Astrocyte of the spinal cord (primary cell): ENCODE measurements around the gene EEFSEC.

Source experiments
- DNase-seq: peaks from one replicate; pipeline ENCODE4 v3.0.0; 2011; ENCODE audit warnings: low read depth, low spot score
- H3K4me3 ChIP-seq: 2 replicates; pipeline ENCODE4 v1.5.1; 2011; ENCODE audit warnings: low read depth, mild to moderate bottlenecking, low read length, moderate library complexity
- in situ Hi-C: cut with HindIII; loops from 2 replicates; pipeline ENCODE4 v1.10.0; 2017; ENCODE audit warnings: low sequenced_read_pairs
- TF ChIP-seq, protein P1 (sequence below): IDR thresholded peaks from 2 replicates; pipeline ENCODE4 v1.5.1; 2012; ENCODE audit warnings: low read depth, mild to moderate bottlenecking, low read length, inconsistent platforms

The EEFSEC gene

GRCh38 chr3:128123156-128123537 is 30.1 kb upstream of the EEFSEC start:
- DNase-seq, result no peak
- H3K4me3 ChIP-seq, result peak overlapping the region; percentile 93
- TF ChIP-seq, protein P1, sequence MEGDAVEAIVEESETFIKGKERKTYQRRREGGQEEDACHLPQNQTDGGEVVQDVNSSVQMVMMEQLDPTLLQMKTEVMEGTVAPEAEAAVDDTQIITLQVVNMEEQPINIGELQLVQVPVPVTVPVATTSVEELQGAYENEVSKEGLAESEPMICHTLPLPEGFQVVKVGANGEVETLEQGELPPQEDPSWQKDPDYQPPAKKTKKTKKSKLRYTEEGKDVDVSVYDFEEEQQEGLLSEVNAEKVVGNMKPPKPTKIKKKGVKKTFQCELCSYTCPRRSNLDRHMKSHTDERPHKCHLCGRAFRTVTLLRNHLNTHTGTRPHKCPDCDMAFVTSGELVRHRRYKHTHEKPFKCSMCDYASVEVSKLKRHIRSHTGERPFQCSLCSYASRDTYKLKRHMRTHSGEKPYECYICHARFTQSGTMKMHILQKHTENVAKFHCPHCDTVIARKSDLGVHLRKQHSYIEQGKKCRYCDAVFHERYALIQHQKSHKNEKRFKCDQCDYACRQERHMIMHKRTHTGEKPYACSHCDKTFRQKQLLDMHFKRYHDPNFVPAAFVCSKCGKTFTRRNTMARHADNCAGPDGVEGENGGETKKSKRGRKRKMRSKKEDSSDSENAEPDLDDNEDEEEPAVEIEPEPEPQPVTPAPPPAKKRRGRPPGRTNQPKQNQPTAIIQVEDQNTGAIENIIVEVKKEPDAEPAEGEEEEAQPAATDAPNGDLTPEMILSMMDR, result no peak
- in situ Hi-C loops, result no loop called here

GRCh38 chr3:128123538-128124368 is 29.5 kb upstream of the EEFSEC start, which contains the start of gene RUVBL1:
TSS of gene RUVBL1 (minus strand) at chr3:128123812. CDS start at chr3:128123724, 88 bp downstream.
- peak within 1 kb of the TSS; percentile 93 for H3K4me3 ChIP-seq
- in situ Hi-C loops, result no loop called here
- TF ChIP-seq, protein P1, result no peak
- peak; percentile 98 for DNase-seq

GRCh38 chr3:128127236-128127635 is 26.0 kb upstream of the EEFSEC start:
- DNase-seq, result no peak
- in situ Hi-C loops, result no loop called here
- TF ChIP-seq, protein P1, result no peak
- no peak overlapping the region for H3K4me3 ChIP-seq

DNA sequence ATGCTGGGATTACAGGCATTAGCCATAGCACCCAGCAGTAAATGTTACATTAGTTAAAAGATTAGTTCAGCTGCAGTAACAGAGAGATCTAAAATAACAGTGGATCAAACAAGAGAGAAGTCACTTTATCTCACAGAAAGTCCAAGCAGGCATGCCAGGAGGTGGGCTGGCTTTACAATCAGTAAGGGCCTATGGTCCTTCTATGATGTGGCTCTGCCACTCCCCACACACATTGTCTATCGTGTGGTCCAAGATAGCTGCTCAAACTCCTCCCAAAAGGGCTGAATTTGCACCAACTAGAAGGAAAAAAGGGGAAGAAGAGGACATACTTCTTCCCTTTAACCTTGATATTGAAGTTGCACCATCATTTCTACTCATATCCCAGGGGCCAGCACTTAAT is 25.0 kb upstream of the EEFSEC start:
- H3K4me3 ChIP-seq, result no peak overlapping the region
- no peak for DNase-seq
- in situ Hi-C loops, result no loop called here
- TF ChIP-seq, protein P1, result no peak

DNA sequence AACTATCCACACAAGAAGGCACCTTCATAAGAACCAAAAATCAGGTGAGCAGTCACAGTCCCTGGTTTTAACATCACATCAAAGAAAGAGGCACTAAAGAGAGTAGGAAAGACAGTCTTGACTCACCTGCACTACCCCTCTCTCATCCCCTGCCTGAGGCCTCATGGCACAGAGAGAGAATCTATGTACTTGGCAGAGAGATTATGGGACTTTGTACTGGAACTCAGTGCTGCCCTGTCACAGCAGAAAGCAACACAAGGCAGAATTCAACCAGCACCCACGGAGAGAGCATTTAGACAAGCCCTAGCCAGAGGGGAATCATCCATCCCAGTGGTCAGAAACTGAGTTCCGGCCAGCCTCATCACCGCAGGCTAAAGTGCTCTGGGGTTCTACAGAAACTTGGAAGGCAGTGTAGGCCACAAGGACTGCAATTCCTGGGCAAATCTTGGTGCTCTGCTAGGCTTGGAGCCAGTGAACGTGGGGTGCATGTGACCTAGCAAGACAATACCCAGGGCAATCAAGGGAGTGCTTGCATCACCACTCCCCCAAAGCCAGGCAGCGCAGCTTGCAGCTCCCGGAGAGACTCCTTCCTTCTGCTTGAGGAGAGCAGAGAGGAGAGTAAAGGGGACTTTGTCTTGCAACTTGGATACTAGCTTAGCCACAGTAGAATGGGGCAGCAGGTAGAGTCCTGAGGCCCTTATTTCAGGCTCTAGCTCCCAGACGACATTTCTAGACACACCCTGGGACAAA is 21.2 kb upstream of the EEFSEC start:
- in situ Hi-C loops, result no loop called here
- no peak for DNase-seq
- TF ChIP-seq, protein P1, result no peak
- H3K4me3 ChIP-seq, result no peak overlapping the region

DNA sequence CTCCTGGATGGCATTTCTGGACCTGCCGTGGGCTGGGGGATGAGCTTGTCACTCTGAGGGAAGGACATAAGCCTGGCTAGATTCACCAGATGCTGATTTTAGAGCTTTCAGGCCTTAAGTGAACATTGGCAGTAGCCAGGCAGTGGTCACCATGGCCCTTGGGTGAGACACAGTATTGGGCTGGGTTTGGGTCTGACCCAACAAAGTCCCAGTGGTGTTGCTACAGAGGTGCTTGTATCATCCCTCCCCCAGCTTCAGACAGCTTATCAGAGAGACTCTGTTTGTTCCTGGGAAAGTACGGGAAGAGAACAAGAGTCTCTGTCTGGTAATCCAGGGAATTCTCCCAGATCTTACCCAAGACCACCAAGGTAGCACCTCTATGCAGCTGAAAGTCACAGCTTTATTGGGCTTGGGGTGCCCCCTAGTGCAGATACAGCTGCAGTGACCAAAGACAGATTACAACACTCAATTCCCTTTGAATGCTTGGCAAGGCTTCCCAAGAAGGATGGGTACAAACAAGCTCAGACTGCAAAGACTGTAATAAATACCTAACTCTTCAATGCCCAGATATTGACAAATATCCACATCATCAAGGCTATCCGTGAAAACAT is 19.9 kb upstream of the EEFSEC start:
- TF ChIP-seq, protein P1, result peak; percentile 80
- in situ Hi-C loops, result no loop called here
- peak; percentile 61 for DNase-seq
- H3K4me3 ChIP-seq, result no peak overlapping the region
